SK-N-SH treated with all-trans-retinoic acid at 6 μM for 48 hours (cell line): ENCODE measurements around the gene CCT2.

ENCODE experiments used
- ISL1 ChIP-seq: fragments of 250-450 bp; sonication (Bioruptor Pico); IDR thresholded peaks from 2 replicates; pipeline ENCODE4 v2.1.2; 2022; ENCODE audit warnings: mild to moderate bottlenecking, moderate library complexity
- PATZ1 ChIP-seq: fragments of 250-450 bp; sonication (Bioruptor Pico); IDR thresholded peaks from 2 replicates; pipeline ENCODE4 v1.8.0; 2020; ENCODE audit warnings: mild to moderate bottlenecking, moderate library complexity, borderline replicate concordance
- PPARA ChIP-seq: fragments of 250-450 bp; sonication (Bioruptor Pico); IDR thresholded peaks from 2 replicates; pipeline ENCODE4 v1.5.0; 2020; ENCODE audit warnings: mild to moderate bottlenecking, borderline replicate concordance
- TCF4 ChIP-seq: fragments of 250-450 bp; sonication (Bioruptor Pico); IDR thresholded peaks from 2 replicates; pipeline ENCODE4 v1.8.0; 2021; ENCODE audit warnings: mild to moderate bottlenecking, moderate library complexity, borderline replicate concordance
- ZC3H10 ChIP-seq: fragments of 250-450 bp; sonication (Bioruptor Pico); IDR thresholded peaks from 2 replicates; pipeline ENCODE4 v1.5.1; 2021; ENCODE audit warnings: mild to moderate bottlenecking, moderate library complexity
- ZFP30 ChIP-seq: fragments of 450-650 bp; formaldehyde crosslinking; IDR thresholded peaks from 2 replicates; pipeline ENCODE4 v1.5.0; 2022; ENCODE audit warnings: mild to moderate bottlenecking, moderate library complexity

GRCh38 chr12:69544087-69544486, 41.2 kb upstream of the CCT2 start:
- TF ChIP-seq PPARA (CRISPR knock-in tag), result no peak
- no peak for TF ChIP-seq ZC3H10 (CRISPR knock-in tag)
- no peak for TF ChIP-seq ZFP30 (CRISPR knock-in tag)
- no peak for TF ChIP-seq PATZ1 (CRISPR knock-in tag)
- TF ChIP-seq ISL1, result no peak
- no peak for TF ChIP-seq TCF4 (CRISPR knock-in tag)
